ENCODE measurements around the gene PAK3.

DNA sequence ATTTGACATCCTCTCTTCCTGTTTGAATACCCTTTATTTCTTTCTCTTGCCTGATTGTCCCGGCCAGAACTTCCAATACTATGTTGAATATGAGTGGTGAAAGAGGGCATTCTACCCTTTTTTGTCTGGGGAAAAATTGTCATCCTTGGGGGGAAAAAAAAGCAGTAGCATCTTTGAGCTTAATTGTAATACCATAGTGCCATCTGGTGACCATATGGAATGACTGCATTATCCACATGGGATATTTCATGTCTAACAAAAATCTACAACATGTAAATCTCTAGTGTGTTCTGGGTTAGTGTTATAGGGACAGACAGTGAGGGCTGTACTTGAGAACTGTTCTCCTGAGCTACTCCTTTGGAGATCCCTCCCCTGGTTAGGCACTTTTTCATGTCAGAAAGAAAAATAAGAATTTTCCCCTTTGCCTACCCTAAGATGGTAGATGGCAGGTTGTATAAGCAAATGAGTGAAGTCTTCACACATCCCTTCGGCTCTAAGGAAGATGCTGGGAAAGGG, 148.3 kb downstream of the PAK3 start:
- TF ChIP-seq NRF1 (IDR thresholded peaks at IDR 0.05; ENCODE audit: low read depth, low read length) = no peak
- TF ChIP-seq SUZ12 (IDR thresholded peaks at IDR 0.05; ENCODE audit: low read length) = no peak
- TF ChIP-seq, protein P1, sequence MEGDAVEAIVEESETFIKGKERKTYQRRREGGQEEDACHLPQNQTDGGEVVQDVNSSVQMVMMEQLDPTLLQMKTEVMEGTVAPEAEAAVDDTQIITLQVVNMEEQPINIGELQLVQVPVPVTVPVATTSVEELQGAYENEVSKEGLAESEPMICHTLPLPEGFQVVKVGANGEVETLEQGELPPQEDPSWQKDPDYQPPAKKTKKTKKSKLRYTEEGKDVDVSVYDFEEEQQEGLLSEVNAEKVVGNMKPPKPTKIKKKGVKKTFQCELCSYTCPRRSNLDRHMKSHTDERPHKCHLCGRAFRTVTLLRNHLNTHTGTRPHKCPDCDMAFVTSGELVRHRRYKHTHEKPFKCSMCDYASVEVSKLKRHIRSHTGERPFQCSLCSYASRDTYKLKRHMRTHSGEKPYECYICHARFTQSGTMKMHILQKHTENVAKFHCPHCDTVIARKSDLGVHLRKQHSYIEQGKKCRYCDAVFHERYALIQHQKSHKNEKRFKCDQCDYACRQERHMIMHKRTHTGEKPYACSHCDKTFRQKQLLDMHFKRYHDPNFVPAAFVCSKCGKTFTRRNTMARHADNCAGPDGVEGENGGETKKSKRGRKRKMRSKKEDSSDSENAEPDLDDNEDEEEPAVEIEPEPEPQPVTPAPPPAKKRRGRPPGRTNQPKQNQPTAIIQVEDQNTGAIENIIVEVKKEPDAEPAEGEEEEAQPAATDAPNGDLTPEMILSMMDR (IDR thresholded peaks at IDR 0.05; ENCODE audit: control extremely low read depth in 1 of 3, insufficient read depth in 1 of 3, low read depth in 1 of 3, low read length in 3 of 3) = peak in 1 of 3 experiments; percentile 34; a peak in 2 of 4 replicates
- no peak for TF ChIP-seq YY1 (IDR thresholded peaks at IDR 0.05; ENCODE audit: low read depth, low read length)
- TF ChIP-seq POLR2A (IDR thresholded peaks at IDR 0.05; ENCODE audit: control extremely low read depth in 1 of 2, low read depth in 2 of 2, low read length in 2 of 2) = no peak
- TF ChIP-seq ZNF274 (IDR thresholded peaks at IDR 0.05; ENCODE audit: borderline replicate concordance, extremely low read depth, low read length) = no peak
